Measurements from ENCODE around the gene JAML. TPM values are rescaled to one million over a fixed set of nuclear protein-coding genes. Genes with fewer than 3 reads are reported as not detected.

Gene JAML
- total and polyA plus RNA-seq, 2 of the 13 experiments (the other 11 are each of a cell fraction or from before 2014, with no cell fraction given), result 2.0 to 3.3 TPM

DNA sequence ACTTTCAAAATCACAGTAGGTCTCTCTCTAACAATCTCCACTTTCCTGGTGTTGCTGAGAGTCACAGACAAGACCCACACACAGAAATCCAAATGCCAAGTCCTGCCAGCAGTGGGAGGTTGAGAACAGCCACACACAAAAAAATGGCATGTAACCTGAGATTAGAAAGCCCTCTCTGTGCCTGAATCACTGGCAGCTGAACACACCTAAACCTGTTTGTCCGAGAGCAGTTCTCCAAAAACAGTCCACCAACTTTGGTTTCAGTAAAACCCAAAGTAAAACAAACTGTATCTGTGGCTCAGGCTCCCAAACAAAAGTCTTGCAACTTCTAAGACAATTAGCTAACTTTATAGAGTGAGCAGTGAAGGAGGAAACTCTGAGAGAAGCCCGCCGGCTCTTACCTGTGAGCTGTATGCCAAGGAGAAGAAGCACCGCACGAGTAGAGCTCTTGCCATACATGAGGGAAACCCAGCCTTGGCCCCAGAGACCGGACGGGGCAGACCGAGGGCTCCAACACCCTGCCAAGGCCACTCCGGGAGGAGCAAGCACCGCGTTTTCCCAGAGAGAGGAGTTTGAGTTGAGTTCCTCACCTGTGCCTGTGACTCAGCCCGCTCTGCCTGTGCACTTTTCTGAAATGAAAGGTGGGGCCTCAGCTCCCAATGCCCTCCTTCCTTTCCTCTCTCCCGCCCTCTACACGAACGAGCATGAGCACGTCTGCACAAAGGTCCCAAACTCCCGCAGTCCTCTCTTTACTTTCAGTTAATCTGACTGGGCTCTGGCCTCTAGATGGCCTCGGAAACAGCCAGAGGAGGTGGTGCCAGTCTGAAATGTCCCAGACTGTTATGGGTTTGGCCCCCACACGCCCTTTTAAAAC lies 39.1 kb upstream of the JAML start, which contains the start of gene MPZL2 (continued):
- peak; percentile 49; the same call in 1 of the 2 replicates for TF ChIP-seq ZNF788 (CRISPR knock-in tag; IDR thresholded peaks at IDR 0.05; ENCODE audit: borderline replicate concordance)
- no peak for TF ChIP-seq ZFP62 (CRISPR knock-in tag; IDR thresholded peaks at IDR 0.05)
- TF ChIP-seq SAFB2 (CRISPR knock-in tag; IDR thresholded peaks at IDR 0.05; ENCODE audit: borderline replicate concordance, low read depth), result no peak
- TF ChIP-seq HOXA3 (CRISPR knock-in tag; IDR thresholded peaks at IDR 0.05), result peak; percentile 18
- TF ChIP-seq, protein P1, sequence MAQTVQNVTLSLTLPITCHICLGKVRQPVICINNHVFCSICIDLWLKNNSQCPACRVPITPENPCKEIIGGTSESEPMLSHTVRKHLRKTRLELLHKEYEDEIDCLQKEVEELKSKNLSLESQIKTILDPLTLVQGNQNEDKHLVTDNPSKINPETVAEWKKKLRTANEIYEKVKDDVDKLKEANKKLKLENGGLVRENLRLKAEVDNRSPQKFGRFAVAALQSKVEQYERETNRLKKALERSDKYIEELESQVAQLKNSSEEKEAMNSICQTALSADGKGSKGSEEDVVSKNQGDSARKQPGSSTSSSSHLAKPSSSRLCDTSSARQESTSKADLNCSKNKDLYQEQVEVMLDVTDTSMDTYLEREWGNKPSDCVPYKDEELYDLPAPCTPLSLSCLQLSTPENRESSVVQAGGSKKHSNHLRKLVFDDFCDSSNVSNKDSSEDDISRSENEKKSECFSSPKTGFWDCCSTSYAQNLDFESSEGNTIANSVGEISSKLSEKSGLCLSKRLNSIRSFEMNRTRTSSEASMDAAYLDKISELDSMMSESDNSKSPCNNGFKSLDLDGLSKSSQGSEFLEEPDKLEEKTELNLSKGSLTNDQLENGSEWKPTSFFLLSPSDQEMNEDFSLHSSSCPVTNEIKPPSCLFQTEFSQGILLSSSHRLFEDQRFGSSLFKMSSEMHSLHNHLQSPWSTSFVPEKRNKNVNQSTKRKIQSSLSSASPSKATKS (CRISPR knock-in tag; IDR thresholded peaks at IDR 0.05), result no peak
- no peak for TF ChIP-seq NR0B2 (CRISPR knock-in tag; IDR thresholded peaks at IDR 0.05)
- TF ChIP-seq NCOA2 (CRISPR knock-in tag; IDR thresholded peaks at IDR 0.05), result peak; percentile 30; the same call in 1 of the 2 replicates
- TF ChIP-seq KDM6A (CRISPR knock-in tag; IDR thresholded peaks at IDR 0.05; ENCODE audit: low read depth), result no peak
- TF ChIP-seq KDM5B (CRISPR knock-in tag; IDR thresholded peaks at IDR 0.05; ENCODE audit: borderline replicate concordance), result peak; percentile 75; the same call in 1 of the 2 replicates
- no peak for TF ChIP-seq ZNF749 (CRISPR knock-in tag; IDR thresholded peaks at IDR 0.05; ENCODE audit: borderline replicate concordance)
- TF ChIP-seq, protein P2, sequence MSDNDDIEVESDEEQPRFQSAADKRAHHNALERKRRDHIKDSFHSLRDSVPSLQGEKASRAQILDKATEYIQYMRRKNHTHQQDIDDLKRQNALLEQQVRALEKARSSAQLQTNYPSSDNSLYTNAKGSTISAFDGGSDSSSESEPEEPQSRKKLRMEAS (IDR thresholded peaks at IDR 0.05), result peak; percentile 55; the same call in 1 of the 2 replicates
- TF ChIP-seq RFXANK (CRISPR knock-in tag; IDR thresholded peaks at IDR 0.05), result no peak
- TF ChIP-seq CHD4 (IDR thresholded peaks at IDR 0.05; ENCODE audit: borderline replicate concordance, low read length), result no peak
- no peak for TF ChIP-seq ZNF337 (CRISPR knock-in tag; IDR thresholded peaks at IDR 0.05; ENCODE audit: borderline replicate concordance, low read depth)
- TF ChIP-seq ZBTB42 (CRISPR knock-in tag; IDR thresholded peaks at IDR 0.05), result peak; percentile 36; the same call in 1 of the 2 replicates
- TF ChIP-seq NR2F6 (IDR thresholded peaks at IDR 0.05), result no peak
- TF ChIP-seq NR2F6 (CRISPR knock-in tag; IDR thresholded peaks at IDR 0.05), result no peak
- no peak for TF ChIP-seq ADNP (CRISPR knock-in tag; IDR thresholded peaks at IDR 0.05)
- TF ChIP-seq RARG (CRISPR knock-in tag; IDR thresholded peaks at IDR 0.05; ENCODE audit: low read depth), result no peak
- no peak; the same call in 1 of the 2 replicates for TF ChIP-seq ZBTB43 (CRISPR knock-in tag; conservative IDR thresholded peaks at IDR 0.05)
- no peak for TF ChIP-seq ZNF720 (CRISPR knock-in tag; IDR thresholded peaks at IDR 0.05)
- TF ChIP-seq, protein P3, sequence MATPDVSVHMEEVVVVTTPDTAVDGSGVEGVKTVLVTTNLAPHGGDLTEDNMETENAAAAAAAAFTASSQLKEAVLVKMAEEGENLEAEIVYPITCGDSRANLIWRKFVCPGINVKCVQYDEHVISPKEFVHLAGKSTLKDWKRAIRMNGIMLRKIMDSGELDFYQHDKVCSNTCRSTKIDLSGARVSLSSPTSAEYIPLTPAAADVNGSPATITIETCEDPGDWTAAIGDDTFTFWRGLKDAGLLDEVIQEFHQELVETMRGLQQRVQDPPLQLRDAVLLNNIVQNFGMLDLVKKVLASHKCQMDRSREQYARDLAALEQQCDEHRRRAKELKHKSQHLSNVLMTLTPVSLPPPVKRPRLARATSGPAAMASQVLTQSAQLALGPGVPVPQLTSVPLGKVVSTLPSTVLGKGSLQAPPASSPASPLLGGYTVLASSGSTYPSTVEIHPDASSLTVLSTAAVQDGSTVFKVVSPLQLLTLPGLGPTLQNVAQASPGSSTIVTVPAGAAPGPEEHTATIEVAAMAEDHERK (CRISPR knock-in tag; IDR thresholded peaks at IDR 0.05; ENCODE audit: low read depth), result no peak
- no peak for TF ChIP-seq ZNF691 (CRISPR knock-in tag; IDR thresholded peaks at IDR 0.05; ENCODE audit: borderline replicate concordance, low read depth)
